Suprapubic skin (tissue), 4 donors: ENCODE measurements around the gene KCTD18.

Source experiments
- CTCF ChIP-seq, 2 donors: fragments of 200-600 bp in 1 of 2; fragments of 450-650 bp in 1 of 2; sonication (generic) in 1 of 2; IDR thresholded peaks; one replicate each; pipeline ENCODE4 v1.5.1; 2016 to 2019; ENCODE audit warnings: antibody characterized with exemption in 2 of 2, mild to moderate bottlenecking in 1 of 2, moderate library complexity in 1 of 2
- EP300 ChIP-seq: sonication (generic); formaldehyde crosslinking; IDR thresholded peaks from one replicate; pipeline ENCODE4 v1.6.1; 2017; ENCODE audit warnings: antibody characterized with exemption
- POLR2A ChIP-seq, 2 donors: fragments of 450-650 bp; IDR thresholded peaks; one replicate each; pipeline ENCODE4 v1.6.1; 2017; ENCODE audit warnings: antibody characterized with exemption in 2 of 2, mild to moderate bottlenecking in 2 of 2, moderate library complexity in 2 of 2
- POLR2AphosphoS5 ChIP-seq, 3 donors: sonication (generic); formaldehyde crosslinking; IDR thresholded peaks; one replicate each; pipeline ENCODE4 v1.6.1; 2017; ENCODE audit warnings: antibody characterized with exemption in 3 of 3

- TF ChIP-seq CTCF (IDR thresholded peaks at IDR 0.05) (no peak), POLR2A (IDR thresholded peaks at IDR 0.05) (no peak), EP300 (no peak), POLR2AphosphoS5 (IDR thresholded peaks at IDR 0.05) (no peak)
Measured at GRCh38 chr2:200479692-200480265, 30.1 kb downstream of the KCTD18 start.
